Measurements from ENCODE around the gene FARP2. TPM values are rescaled to one million over a fixed set of nuclear protein-coding genes. Genes with fewer than 3 reads are reported as not detected.

FARP2 gene
- total RNA-seq, 1 donor from 2014 or later = 57.1 TPM

DNA sequence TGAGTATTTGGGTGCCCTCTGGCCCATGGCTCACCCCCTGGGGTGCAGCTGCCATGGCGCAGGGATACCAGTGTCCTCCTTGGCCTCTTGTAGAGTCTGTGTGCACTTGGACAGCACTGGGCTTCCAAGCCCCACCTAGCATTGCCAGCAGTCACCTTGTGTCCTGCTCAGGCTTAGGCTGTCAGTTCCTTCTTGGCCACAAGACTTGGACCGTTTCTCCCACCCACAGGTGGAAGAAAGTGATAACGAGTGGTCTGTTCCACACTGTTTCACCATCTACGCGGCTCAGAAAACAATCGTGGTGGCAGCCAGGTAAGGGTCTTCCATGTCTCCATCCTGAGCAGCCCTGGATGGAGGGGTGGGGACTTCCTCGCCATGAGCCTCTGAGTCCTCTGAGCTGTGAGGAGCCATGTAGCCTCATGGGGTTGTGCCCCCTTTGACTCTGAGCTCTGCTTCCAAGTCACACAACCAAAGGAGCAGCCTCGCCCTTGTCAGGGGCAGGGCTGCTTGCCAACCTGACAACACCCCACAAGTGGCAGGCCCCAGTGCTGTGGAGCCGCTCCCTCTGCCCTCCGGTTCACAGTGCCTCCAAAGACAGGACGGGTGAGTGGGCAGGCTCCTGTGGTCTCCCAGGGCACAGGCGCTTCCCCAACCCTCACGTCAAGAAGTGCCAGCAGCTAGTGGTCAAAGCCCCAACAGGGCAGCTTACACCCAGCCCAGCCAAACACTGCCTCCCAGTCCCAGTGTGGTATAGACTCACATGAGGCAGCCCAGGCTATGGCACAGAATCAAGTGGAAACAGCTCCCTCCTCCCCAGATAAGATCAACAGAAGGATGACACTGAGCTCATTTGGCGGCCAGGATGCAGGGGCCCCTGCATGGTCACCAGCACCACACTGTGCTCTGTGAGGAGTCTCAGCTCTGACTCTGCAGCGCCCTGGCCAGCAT lies 133.9 kb downstream of the FARP2 start:
- TF ChIP-seq, protein P1, sequence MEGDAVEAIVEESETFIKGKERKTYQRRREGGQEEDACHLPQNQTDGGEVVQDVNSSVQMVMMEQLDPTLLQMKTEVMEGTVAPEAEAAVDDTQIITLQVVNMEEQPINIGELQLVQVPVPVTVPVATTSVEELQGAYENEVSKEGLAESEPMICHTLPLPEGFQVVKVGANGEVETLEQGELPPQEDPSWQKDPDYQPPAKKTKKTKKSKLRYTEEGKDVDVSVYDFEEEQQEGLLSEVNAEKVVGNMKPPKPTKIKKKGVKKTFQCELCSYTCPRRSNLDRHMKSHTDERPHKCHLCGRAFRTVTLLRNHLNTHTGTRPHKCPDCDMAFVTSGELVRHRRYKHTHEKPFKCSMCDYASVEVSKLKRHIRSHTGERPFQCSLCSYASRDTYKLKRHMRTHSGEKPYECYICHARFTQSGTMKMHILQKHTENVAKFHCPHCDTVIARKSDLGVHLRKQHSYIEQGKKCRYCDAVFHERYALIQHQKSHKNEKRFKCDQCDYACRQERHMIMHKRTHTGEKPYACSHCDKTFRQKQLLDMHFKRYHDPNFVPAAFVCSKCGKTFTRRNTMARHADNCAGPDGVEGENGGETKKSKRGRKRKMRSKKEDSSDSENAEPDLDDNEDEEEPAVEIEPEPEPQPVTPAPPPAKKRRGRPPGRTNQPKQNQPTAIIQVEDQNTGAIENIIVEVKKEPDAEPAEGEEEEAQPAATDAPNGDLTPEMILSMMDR (IDR thresholded peaks at IDR 0.05) = no peak
- H3K27me3 Mint-ChIP-seq (ENCODE audit: low read depth) = no peaks in the 10 kb centered on the region
- H3K4me3 Mint-ChIP-seq (ENCODE audit: unreplicated experiment) = no peak overlapping the region
- H3K27ac Mint-ChIP-seq (ENCODE audit: unreplicated experiment) = no peak overlapping the region
- peaks cover 3% of the 10 kb centered on the region for H3K4me1 Mint-ChIP-seq (ENCODE audit: low read depth)
- H3K36me3 Mint-ChIP-seq (ENCODE audit: low read depth) = peaks cover 19% of the 10 kb centered on the region
- no peak for DNase-seq (ENCODE audit: low spot score)
- H3K9me3 Mint-ChIP-seq (ENCODE audit: low read depth) = no peaks in the 10 kb centered on the region

GRCh38 chr2:241490825-241491506 lies 134.9 kb downstream of the FARP2 start:
- Mint-ChIP-seq H3K4me1 (ENCODE audit: low read depth) (peaks cover 3% of the 10 kb centered on the region), H3K27me3 (ENCODE audit: low read depth) (no peaks in the 10 kb centered on the region), H3K36me3 (ENCODE audit: low read depth) (peaks cover 24% of the 10 kb centered on the region), H3K4me3 (ENCODE audit: unreplicated experiment) (no peak overlapping the region), H3K9me3 (ENCODE audit: low read depth) (no peaks in the 10 kb centered on the region), H3K27ac (ENCODE audit: unreplicated experiment) (peak overlapping the region; percentile 36)
- TF ChIP-seq, protein P1 (IDR thresholded peaks at IDR 0.05) = no peak
- no peak for DNase-seq (ENCODE audit: low spot score)

DNA sequence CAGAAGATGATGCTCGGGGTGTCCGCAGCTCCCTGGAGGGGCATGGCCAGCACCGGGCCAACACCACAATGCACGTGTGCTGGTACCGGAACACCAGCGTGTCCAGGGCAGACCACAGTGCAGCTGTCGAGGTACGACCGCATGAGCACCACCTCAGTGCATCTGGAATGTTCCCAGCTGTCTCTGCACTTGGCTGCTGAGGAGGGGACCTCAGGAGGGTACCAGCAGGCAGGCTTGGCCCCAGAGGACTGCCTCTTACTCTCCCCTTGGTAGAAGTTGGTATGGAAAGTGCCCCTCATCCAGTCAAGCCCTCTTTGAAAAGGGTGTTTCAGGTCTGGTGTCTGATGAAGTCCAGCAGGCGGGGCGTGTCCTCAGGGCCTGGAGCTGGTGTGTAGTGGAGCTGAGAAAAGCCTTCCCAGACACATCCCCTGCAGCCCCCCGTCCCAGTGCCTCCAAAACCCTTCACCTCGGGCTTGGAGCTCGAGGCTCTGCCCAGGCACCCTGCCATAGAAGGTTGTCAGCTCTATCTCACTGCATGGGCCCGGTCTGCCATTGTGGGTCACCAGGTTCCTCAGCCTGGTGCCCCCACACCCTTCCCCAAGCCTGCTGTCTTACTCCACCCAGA lies 135.6 kb downstream of the FARP2 start:
- peaks cover 27% of the 10 kb centered on the region for H3K36me3 Mint-ChIP-seq (ENCODE audit: low read depth)
- TF ChIP-seq, protein P1 (IDR thresholded peaks at IDR 0.05) = no peak
- peaks cover 3% of the 10 kb centered on the region for H3K4me1 Mint-ChIP-seq (ENCODE audit: low read depth)
- H3K27ac Mint-ChIP-seq (ENCODE audit: unreplicated experiment) = no peak overlapping the region
- no peak for DNase-seq (ENCODE audit: low spot score)
- H3K27me3 Mint-ChIP-seq (ENCODE audit: low read depth) = no peaks in the 10 kb centered on the region
- no peak overlapping the region for H3K4me3 Mint-ChIP-seq (ENCODE audit: unreplicated experiment)
- no peaks in the 10 kb centered on the region for H3K9me3 Mint-ChIP-seq (ENCODE audit: low read depth)

- H3K4me1 Mint-ChIP-seq (ENCODE audit: low read depth) = peaks cover 3% of the 10 kb centered on the region
- H3K9me3 Mint-ChIP-seq (ENCODE audit: low read depth) = no peaks in the 10 kb centered on the region
- TF ChIP-seq, protein P1 (IDR thresholded peaks at IDR 0.05) = no peak
- H3K4me3 Mint-ChIP-seq (ENCODE audit: unreplicated experiment) = no peak overlapping the region
- no peaks in the 10 kb centered on the region for H3K27me3 Mint-ChIP-seq (ENCODE audit: low read depth)
- H3K36me3 Mint-ChIP-seq (ENCODE audit: low read depth) = peaks cover 24% of the 10 kb centered on the region
- no peak for DNase-seq (ENCODE audit: low spot score)
- no peak overlapping the region for H3K27ac Mint-ChIP-seq (ENCODE audit: unreplicated experiment)
These were observed 136.1 kb downstream of the FARP2 start for GRCh38 chr2:241492174-241492565.

DNA sequence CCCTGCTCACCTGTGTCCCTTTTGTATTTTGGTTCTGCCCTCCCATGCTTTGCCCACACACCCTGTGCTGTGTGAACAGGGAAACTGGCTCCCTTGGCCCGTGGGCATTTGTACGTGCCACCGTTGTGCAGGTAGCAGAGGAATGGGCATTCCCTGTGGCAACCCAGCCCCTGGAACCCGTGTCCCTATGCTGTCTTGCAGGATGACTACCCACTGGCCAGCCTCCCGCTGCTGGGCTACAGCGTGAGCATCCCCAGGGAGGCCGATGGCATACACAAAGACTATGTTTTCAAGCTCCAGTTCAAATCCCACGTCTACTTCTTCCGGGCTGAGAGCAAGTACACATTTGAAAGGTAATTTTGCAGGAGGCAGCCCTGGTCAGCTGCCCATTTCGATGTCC lies 137.0 kb downstream of the FARP2 start:
- H3K4me1 Mint-ChIP-seq (ENCODE audit: low read depth) = peaks cover 3% of the 10 kb centered on the region
- no peaks in the 10 kb centered on the region for H3K27me3 Mint-ChIP-seq (ENCODE audit: low read depth)
- no peaks in the 10 kb centered on the region for H3K9me3 Mint-ChIP-seq (ENCODE audit: low read depth)
- H3K27ac Mint-ChIP-seq (ENCODE audit: unreplicated experiment) = no peak overlapping the region
- DNase-seq (ENCODE audit: low spot score) = no peak
- no peak overlapping the region for H3K4me3 Mint-ChIP-seq (ENCODE audit: unreplicated experiment)
- H3K36me3 Mint-ChIP-seq (ENCODE audit: low read depth) = peaks cover 25% of the 10 kb centered on the region
- TF ChIP-seq, protein P1 (IDR thresholded peaks at IDR 0.05) = no peak

All from chondrocyte (in vitro differentiated cells).